ENCODE measurements around the gene TGFBR3L. TPM values are rescaled to one million over a fixed set of nuclear protein-coding genes. Genes with fewer than 3 reads are reported as not detected.

Gene TGFBR3L
- total RNA-seq, 4 donors from 2014 or later = not detected

- peaks cover 0 to 68% of the 10 kb centered on the region in 2 donors for H3K27me3 ChIP-seq
- TF ChIP-seq CTCF (IDR thresholded peaks at IDR 0.05) = no peak
- TF ChIP-seq EP300 (IDR thresholded peaks at IDR 0.05) = no peak
- TF ChIP-seq POLR2A (IDR thresholded peaks at IDR 0.05) = no peak
- peak; percentile 55 to 72 for DNase-seq (ENCODE audit: low spot score in 2 of 2)
- H3K27ac ChIP-seq = no peak overlapping the region
- 5 to 8% methylated on average over 33 of the region's 33 CpGs for WGBS, 2 donors
- H3K4me3 ChIP-seq = peak overlapping the region in 1 of 4 donors; percentile 30
- H3K4me1 ChIP-seq = peaks cover 0 to 61% (median 22%) of the 10 kb centered on the region in 4 donors
- no peaks in the 10 kb centered on the region for H3K9me3 ChIP-seq
- no peaks in the 10 kb centered on the region for H3K36me3 ChIP-seq
Observed at GRCh38 chr19:7871437-7872305, 43.0 kb upstream of the TGFBR3L start.

- TF ChIP-seq EP300 (IDR thresholded peaks at IDR 0.05) = no peak
- no peak overlapping the region for H3K27ac ChIP-seq
- WGBS, 2 donors = 60 to 63% methylated on average over 31 to 45 of the region's 47 CpGs
- no peak overlapping the region for H3K4me3 ChIP-seq
- H3K4me1 ChIP-seq = peaks cover 0 to 61% (median 22%) of the 10 kb centered on the region in 4 donors
- H3K9me3 ChIP-seq = no peaks in the 10 kb centered on the region
- peaks cover 0 to 60% of the 10 kb centered on the region in 2 donors for H3K27me3 ChIP-seq
- no peak for DNase-seq (ENCODE audit: low spot score in 2 of 2)
- no peaks in the 10 kb centered on the region for H3K36me3 ChIP-seq
Observed at GRCh38 chr19:7872306-7873204, 42.1 kb upstream of the TGFBR3L start.

DNA sequence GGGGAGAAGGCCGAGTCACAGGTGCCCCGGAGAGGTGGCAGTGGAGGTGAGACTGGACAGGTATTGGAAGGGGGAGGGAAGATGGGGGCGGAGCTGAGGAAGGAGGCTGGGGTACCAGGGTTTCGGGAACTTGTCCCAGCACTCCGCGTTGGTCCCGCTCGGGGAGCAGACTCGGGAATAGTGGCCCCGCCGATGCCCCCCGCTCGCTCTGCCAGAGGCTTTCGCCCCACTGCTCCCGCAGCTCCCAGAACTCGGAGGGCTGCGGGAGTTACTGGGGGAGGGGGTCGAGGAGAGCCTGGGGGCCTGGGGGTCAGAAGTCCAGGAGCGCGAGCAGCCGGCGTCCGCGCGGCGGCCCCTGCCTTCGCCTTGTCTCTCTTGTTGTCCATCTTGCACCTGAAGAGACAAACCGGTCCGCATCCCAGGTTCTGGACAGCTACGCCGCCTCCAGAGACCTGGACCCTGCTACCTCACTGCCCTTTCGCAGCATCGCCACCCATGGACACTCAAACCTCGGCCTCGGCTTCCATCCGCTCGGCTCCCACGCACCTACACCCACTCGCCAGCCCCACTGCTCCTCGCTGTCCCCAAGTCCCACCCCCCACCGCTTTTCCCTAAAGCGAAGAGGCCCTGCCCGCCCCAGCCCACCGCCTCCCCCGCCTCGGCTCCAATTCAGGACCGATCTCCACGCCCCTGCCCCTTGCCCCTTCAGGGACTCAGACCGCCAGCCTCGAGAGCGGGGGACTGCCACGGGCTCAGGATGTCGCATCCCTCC is 41.1 kb upstream of the TGFBR3L start:
- Histone ChIP-seq H3K4me3 (peak overlapping the region in 1 of 4 donors; percentile 35), H3K9me3 (no peaks in the 10 kb centered on the region), H3K27me3 (peaks cover 0 to 50% of the 10 kb centered on the region in 2 donors), H3K4me1 (peaks cover 0 to 57% (median 19%) of the 10 kb centered on the region in 4 donors), H3K27ac (no peak overlapping the region), H3K36me3 (no peaks in the 10 kb centered on the region)
- DNase-seq (ENCODE audit: low spot score in 2 of 2) = no peak
- WGBS, 2 donors = 3 to 19% methylated on average over 30 to 46 of the region's 53 CpGs
- TF ChIP-seq POLR2A (IDR thresholded peaks at IDR 0.05) = no peak
- TF ChIP-seq CTCF (IDR thresholded peaks at IDR 0.05) = no peak
- TF ChIP-seq EP300 (IDR thresholded peaks at IDR 0.05) = no peak

- H3K9me3 ChIP-seq = no peaks in the 10 kb centered on the region
- peaks cover 0 to 47% of the 10 kb centered on the region in 2 donors for H3K27me3 ChIP-seq
- H3K36me3 ChIP-seq = no peaks in the 10 kb centered on the region
- peaks cover 0 to 49% (median 12%) of the 10 kb centered on the region in 4 donors for H3K4me1 ChIP-seq
- TF ChIP-seq CTCF (IDR thresholded peaks at IDR 0.05) (no peak), POLR2A (IDR thresholded peaks at IDR 0.05) (no peak), EP300 (IDR thresholded peaks at IDR 0.05) (no peak)
- WGBS, 2 donors = 0 to 5% methylated on average over 31 to 34 of the region's 88 CpGs
- no peak within 1 kb of the TSS for H3K27ac ChIP-seq
- DNase-seq (ENCODE audit: low spot score in 2 of 2) = no peak
- H3K4me3 ChIP-seq = peak within 1 kb of the TSS in 1 of 4 donors; percentile 35
Observed at GRCh38 chr19:7874076-7874896, 40.3 kb upstream of the TGFBR3L start, which contains the start of gene PRR36. PRR36 (minus strand) TSS chr19:7874390; CDS start chr19:7873689, 701 bp downstream.

All from tibial nerve (tissue), 4 donors.